Transverse colon (tissue), 3 donors: ENCODE measurements around the gene TAC3.
"Not testable (repeated sequence)": the region's sequence is repeated elsewhere in the genome, so short reads cannot be mapped to it uniquely, and the experiment has no call there.

Source experiments
- EP300 ChIP-seq: sonication (generic); formaldehyde crosslinking; IDR thresholded peaks from one replicate; pipeline ENCODE4 v1.6.1; 2017; ENCODE audit warnings: antibody characterized with exemption, low read depth
- POLR2A ChIP-seq: fragments of 450-650 bp; IDR thresholded peaks from one replicate; pipeline ENCODE4 v1.6.1; 2016; ENCODE audit warnings: antibody characterized with exemption, mild to moderate bottlenecking, moderate library complexity
- TF ChIP-seq, protein P1 (sequence below), 5 experiments: fragments of 200-600 bp in 3 of 5; fragments of 450-650 bp in 2 of 5; sonication (generic) in 3 of 5; IDR thresholded peaks; 1 replicate in 2 of 5; 2 replicates in 3 of 5; pipeline ENCODE4 v1.5.1; 2016 to 2017; ENCODE audit warnings: antibody characterized with exemption in 5 of 5, inconsistent platforms in 3 of 5, mild to moderate bottlenecking in 2 of 5, moderate library complexity in 1 of 5

DNA sequence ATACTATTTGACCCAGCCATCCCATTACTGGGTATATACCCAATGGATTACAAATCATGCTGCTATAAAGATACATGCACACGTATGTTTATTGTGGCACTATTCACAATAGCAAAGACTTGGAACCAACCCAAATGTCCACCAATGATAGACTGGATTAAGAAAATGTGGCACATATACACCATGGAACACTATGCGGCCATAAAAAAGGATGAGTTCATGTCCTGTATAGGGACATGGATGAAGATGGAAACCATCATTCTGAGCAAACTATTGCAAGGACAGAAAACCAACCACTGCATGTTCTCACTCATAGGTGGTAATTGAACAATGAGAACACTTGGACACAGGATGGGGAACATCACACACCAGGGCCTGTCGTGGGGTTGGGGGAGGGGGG, 42.1 kb downstream of the TAC3 start:
- TF ChIP-seq EP300, POLR2A: not testable (repeated sequence)
- TF ChIP-seq, protein P1, sequence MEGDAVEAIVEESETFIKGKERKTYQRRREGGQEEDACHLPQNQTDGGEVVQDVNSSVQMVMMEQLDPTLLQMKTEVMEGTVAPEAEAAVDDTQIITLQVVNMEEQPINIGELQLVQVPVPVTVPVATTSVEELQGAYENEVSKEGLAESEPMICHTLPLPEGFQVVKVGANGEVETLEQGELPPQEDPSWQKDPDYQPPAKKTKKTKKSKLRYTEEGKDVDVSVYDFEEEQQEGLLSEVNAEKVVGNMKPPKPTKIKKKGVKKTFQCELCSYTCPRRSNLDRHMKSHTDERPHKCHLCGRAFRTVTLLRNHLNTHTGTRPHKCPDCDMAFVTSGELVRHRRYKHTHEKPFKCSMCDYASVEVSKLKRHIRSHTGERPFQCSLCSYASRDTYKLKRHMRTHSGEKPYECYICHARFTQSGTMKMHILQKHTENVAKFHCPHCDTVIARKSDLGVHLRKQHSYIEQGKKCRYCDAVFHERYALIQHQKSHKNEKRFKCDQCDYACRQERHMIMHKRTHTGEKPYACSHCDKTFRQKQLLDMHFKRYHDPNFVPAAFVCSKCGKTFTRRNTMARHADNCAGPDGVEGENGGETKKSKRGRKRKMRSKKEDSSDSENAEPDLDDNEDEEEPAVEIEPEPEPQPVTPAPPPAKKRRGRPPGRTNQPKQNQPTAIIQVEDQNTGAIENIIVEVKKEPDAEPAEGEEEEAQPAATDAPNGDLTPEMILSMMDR (IDR thresholded peaks at IDR 0.05): not testable (repeated sequence)
